H9 (cell line): Measurements from ENCODE around the gene SPHK2. TPM values are rescaled to one million over a fixed set of nuclear protein-coding genes. Genes with fewer than 3 reads are reported as not detected.

Source experiments
- DNase-seq: peaks from one replicate; pipeline ENCODE4 v3.0.0-alpha.2; 2017
- H2AFZ ChIP-seq: one replicate; pipeline ENCODE4 v1.6.1; 2013; ENCODE audit warnings: mild to moderate bottlenecking, low read length, control low read depth, moderate library complexity
- H2AK5ac ChIP-seq: 2 replicates; pipeline ENCODE4 v1.6.1; 2013; ENCODE audit warnings: low read length, control low read depth, mixed read lengths; ENCODE audit not compliant: insufficient read length
- H2BK120ac ChIP-seq: one replicate; pipeline ENCODE4 v1.6.1; 2013; ENCODE audit warnings: low read depth, mild to moderate bottlenecking, low read length, control low read depth, inconsistent platforms; ENCODE audit not compliant: poor library complexity, severe bottlenecking
- H2BK12ac ChIP-seq: 2 replicates; pipeline ENCODE4 v1.6.1; 2013; ENCODE audit warnings: low read length, control low read depth, mixed read lengths, low read depth; ENCODE audit not compliant: insufficient read length
- H2BK15ac ChIP-seq: 2 replicates; pipeline ENCODE4 v1.6.1; 2013; ENCODE audit warnings: low read depth, low read length, control low read depth
- H2BK20ac ChIP-seq: one replicate; pipeline ENCODE4 v1.6.1; 2013; ENCODE audit warnings: low read depth, mild to moderate bottlenecking, low read length, control low read depth, inconsistent platforms; ENCODE audit not compliant: poor library complexity, severe bottlenecking
- H2BK5ac ChIP-seq: 2 replicates; pipeline ENCODE4 v1.6.1; 2013; ENCODE audit warnings: low read length, control low read depth, mixed read lengths; ENCODE audit not compliant: insufficient read length
- H3K14ac ChIP-seq: 2 replicates; pipeline ENCODE4 v1.6.1; 2013; ENCODE audit warnings: low read length, control low read depth; ENCODE audit not compliant: insufficient read depth
- H3K18ac ChIP-seq: 2 replicates; pipeline ENCODE4 v1.6.1; 2013; ENCODE audit warnings: low read depth, mild to moderate bottlenecking, mixed read lengths, low read length, control low read depth; ENCODE audit not compliant: insufficient read length
- H3K23ac ChIP-seq: 2 replicates; pipeline ENCODE4 v1.6.1; 2013; ENCODE audit warnings: low read length, control low read depth, mixed read lengths, low read depth; ENCODE audit not compliant: insufficient read length
- H3K23me2 ChIP-seq: 2 replicates; pipeline ENCODE4 v1.6.1; 2013; ENCODE audit warnings: low read depth, mild to moderate bottlenecking, mixed read lengths, low read length, control low read depth; ENCODE audit not compliant: insufficient read length, poor library complexity, severe bottlenecking
- H3K27ac ChIP-seq: 2 replicates; pipeline ENCODE4 v1.5.1; 2013; ENCODE audit warnings: low read length, control low read depth, mixed read lengths, low read depth; ENCODE audit not compliant: insufficient read length
- H3K27me3 ChIP-seq: 2 replicates; pipeline ENCODE4 v1.6.1; 2013; ENCODE audit warnings: low read length, control low read depth, inconsistent platforms; ENCODE audit not compliant: insufficient read depth
- H3K4ac ChIP-seq: 2 replicates; pipeline ENCODE4 v1.6.1; 2013; ENCODE audit warnings: low read depth, mild to moderate bottlenecking, control low read depth, inconsistent platforms, low read length, moderate library complexity
- H3K4me1 ChIP-seq: 2 replicates; pipeline ENCODE4 v1.6.1; 2013; ENCODE audit warnings: low read length, control low read depth, inconsistent platforms; ENCODE audit not compliant: insufficient read depth
- H3K4me2 ChIP-seq: 2 replicates; pipeline ENCODE4 v1.6.1; 2013; ENCODE audit warnings: low read length, control low read depth, mixed read lengths; ENCODE audit not compliant: insufficient read length, insufficient read depth
- H3K56ac ChIP-seq: 2 replicates; pipeline ENCODE4 v1.6.1; 2013; ENCODE audit warnings: low read depth, mild to moderate bottlenecking, mixed read lengths, low read length, control low read depth; ENCODE audit not compliant: insufficient read length
- H3K79me1 ChIP-seq: 2 replicates; pipeline ENCODE4 v1.6.1; 2013; ENCODE audit warnings: low read depth, mild to moderate bottlenecking, moderate library complexity, low read length, control low read depth, inconsistent platforms; ENCODE audit not compliant: insufficient read depth, poor library complexity, severe bottlenecking
- H3K79me2 ChIP-seq: 2 replicates; pipeline ENCODE4 v1.6.1; 2013; ENCODE audit warnings: low read length, control low read depth, inconsistent platforms; ENCODE audit not compliant: insufficient read depth
- H3K9ac ChIP-seq: 2 replicates; pipeline ENCODE4 v1.6.1; 2013; ENCODE audit warnings: low read length, control low read depth, mixed read lengths; ENCODE audit not compliant: insufficient read length; ENCODE audit errors: extremely low read depth
- H3K9me3 ChIP-seq: one replicate; pipeline ENCODE4 v1.6.1; 2013; ENCODE audit warnings: low read depth, low read length, inconsistent platforms; ENCODE audit not compliant: control insufficient read depth
- H3T11ph ChIP-seq: one replicate; pipeline ENCODE4 v1.6.1; 2013; ENCODE audit warnings: mild to moderate bottlenecking, low read length, control low read depth, inconsistent platforms
- H4K20me1 ChIP-seq: one replicate; pipeline ENCODE4 v1.6.1; 2013; ENCODE audit not compliant: control insufficient read depth, insufficient read length, insufficient read depth
- H4K5ac ChIP-seq: 2 replicates; pipeline ENCODE4 v1.6.1; 2013; ENCODE audit warnings: low read depth, mild to moderate bottlenecking, mixed read lengths, low read length, control low read depth; ENCODE audit not compliant: insufficient read length
- H4K8ac ChIP-seq: replicated peaks from 2 replicates; pipeline ENCODE4 v1.6.1; 2013; ENCODE audit warnings: low read length, control low read depth, mixed read lengths, low read depth; ENCODE audit not compliant: insufficient read length
- H4K91ac ChIP-seq: 2 replicates; pipeline ENCODE4 v1.6.1; 2013; ENCODE audit warnings: low read depth, mild to moderate bottlenecking, moderate library complexity, mixed read lengths, low read length, control low read depth; ENCODE audit not compliant: insufficient read length
- H3K27ac Mint-ChIP-seq, 3 experiments: 2 replicates in 2 of 3; 3 replicates in 1 of 3; pipeline ENCODE4 v1.8.0; 2020 to 2021; ENCODE audit warnings: mixed read lengths in 3 of 3, mild to moderate bottlenecking in 1 of 3, moderate library complexity in 1 of 3
- H3K27me3 Mint-ChIP-seq: 2 replicates; pipeline ENCODE4 v1.8.0; 2021; ENCODE audit warnings: low read depth, mild to moderate bottlenecking, moderate library complexity, mixed read lengths
- H3K36me3 Mint-ChIP-seq, 3 experiments: 2 replicates in 2 of 3; 3 replicates in 1 of 3; pipeline ENCODE4 v1.8.0; 2020 to 2021; ENCODE audit warnings: low read depth in 3 of 3, mixed read lengths in 3 of 3; ENCODE audit not compliant: insufficient read depth in 1 of 3
- H3K4me1 Mint-ChIP-seq, 2 experiments: 2 replicates each; pipeline ENCODE4 v1.8.0; 2020; ENCODE audit warnings: mixed read lengths in 2 of 2
- H3K4me3 Mint-ChIP-seq, 2 experiments: 2 replicates in 1 of 2; 3 replicates in 1 of 2; pipeline ENCODE4 v1.8.0; 2020 to 2021; ENCODE audit warnings: mild to moderate bottlenecking in 2 of 2, mixed read lengths in 2 of 2, moderate library complexity in 1 of 2
- H3K9me3 Mint-ChIP-seq, 2 experiments: 2 replicates in 1 of 2; 3 replicates in 1 of 2; pipeline ENCODE4 v1.8.0; 2020; ENCODE audit warnings: mild to moderate bottlenecking in 2 of 2, mixed read lengths in 2 of 2, moderate library complexity in 1 of 2
- WGBS: extraction: QIAGEN DNeasy Blood & Tissue Kit; methylation state at CpG from one replicate; pipeline ENCODE4 v1.1.7; 2013; ENCODE audit warnings: missing lambda C conversion rate, low lambda C conversion rate, mixed read lengths; ENCODE audit not compliant: insufficient read length; ENCODE audit errors: extremely low coverage; 5-methylcytosine and 5-hydroxymethylcytosine counted together
- total RNA-seq: library from RNA; stranded (reverse); gene quantifications from 2 replicates; pipeline ENCODE4 v1.2.1, GENCODE V29; 2021
- TF ChIP-seq, protein P1 (sequence below): fragments of 200-600 bp; sonication (generic); conservative IDR thresholded peaks from 3 replicates; pipeline ENCODE4 v1.8.0; 2021; ENCODE audit warnings: antibody characterized with exemption, mild to moderate bottlenecking

SPHK2 gene
- total RNA-seq, 1 experiment from 2014 or later, result 57.2 TPM

DNA sequence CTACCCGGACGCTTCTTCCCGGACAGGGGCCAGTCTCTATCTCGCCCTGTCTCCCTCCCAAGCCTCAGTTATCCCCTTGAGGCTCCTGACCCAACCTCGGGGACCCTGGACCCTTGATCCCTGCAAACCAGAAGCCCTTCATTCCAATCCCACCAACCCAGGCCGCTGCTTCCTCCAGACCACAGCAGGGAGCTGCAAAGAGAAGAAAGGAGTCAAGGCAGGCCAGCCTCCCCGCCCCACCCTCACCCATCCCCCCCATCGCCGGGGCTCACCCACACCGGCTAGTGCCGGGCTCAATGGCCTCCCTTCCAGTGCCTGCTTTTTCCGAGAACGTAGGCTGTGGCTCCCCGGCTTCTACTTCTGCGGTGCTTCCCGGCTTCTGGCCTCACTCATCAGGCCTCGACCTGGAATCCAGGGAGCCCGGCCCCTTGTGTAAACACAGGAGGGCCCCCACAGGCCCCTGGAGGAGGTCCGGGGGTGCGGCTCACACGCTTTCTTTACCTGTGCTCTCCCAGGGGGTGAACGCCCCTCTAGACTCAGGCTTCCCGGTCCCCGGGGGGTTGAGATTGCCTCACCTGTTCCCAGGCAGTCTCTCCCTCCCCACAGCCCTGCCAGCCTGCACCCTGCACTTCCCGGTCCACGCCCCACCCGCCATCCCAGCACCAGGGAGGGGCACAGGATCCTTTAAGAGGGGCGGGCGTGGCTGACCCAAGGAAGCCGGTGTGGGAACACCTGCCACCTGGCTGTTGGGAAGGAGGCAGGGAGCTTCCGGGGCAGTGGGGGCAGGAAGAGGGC, 4.7 kb upstream of the SPHK2 start, which contains the start of gene FAM83E:
TSS of gene FAM83E (minus strand) at position 641 of the 795 bp plus-strand sequence. CDS start 1,704 bp downstream, outside the sequence.
- Mint-ChIP-seq H3K4me1 (peaks cover 32 to 48% of the 10 kb centered on the region in 2 experiments), H3K36me3 (peaks cover 36 to 56% (median 50%) of the 10 kb centered on the region in 3 experiments), H3K9me3 (no peaks in the 10 kb centered on the region; a peak in 1 of 5 replicates), H3K4me3 (peak within 1 kb of the TSS; percentile 42 to 68), H3K27me3 (no peaks in the 10 kb centered on the region; the same call in 1 of the 2 replicates), H3K27ac (peak within 1 kb of the TSS; percentile 96 to 98 (median 97))
- H3K79me2 ChIP-seq, result peaks cover 18% of the 10 kb centered on the region
- H3K9me3 ChIP-seq, result no peaks in the 10 kb centered on the region
- no peak within 1 kb of the TSS for H4K5ac ChIP-seq
- no peak within 1 kb of the TSS for H2BK12ac ChIP-seq
- H3K23ac ChIP-seq, result no peak within 1 kb of the TSS
- no peak within 1 kb of the TSS for H2AFZ ChIP-seq
- no peak within 1 kb of the TSS for H3T11ph ChIP-seq
- no CpG with 5 or more reads among the region's 31 CpGs for WGBS
- H3K23me2 ChIP-seq, result peaks cover 8% of the 10 kb centered on the region
- TF ChIP-seq, protein P1, sequence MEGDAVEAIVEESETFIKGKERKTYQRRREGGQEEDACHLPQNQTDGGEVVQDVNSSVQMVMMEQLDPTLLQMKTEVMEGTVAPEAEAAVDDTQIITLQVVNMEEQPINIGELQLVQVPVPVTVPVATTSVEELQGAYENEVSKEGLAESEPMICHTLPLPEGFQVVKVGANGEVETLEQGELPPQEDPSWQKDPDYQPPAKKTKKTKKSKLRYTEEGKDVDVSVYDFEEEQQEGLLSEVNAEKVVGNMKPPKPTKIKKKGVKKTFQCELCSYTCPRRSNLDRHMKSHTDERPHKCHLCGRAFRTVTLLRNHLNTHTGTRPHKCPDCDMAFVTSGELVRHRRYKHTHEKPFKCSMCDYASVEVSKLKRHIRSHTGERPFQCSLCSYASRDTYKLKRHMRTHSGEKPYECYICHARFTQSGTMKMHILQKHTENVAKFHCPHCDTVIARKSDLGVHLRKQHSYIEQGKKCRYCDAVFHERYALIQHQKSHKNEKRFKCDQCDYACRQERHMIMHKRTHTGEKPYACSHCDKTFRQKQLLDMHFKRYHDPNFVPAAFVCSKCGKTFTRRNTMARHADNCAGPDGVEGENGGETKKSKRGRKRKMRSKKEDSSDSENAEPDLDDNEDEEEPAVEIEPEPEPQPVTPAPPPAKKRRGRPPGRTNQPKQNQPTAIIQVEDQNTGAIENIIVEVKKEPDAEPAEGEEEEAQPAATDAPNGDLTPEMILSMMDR, result no peak
- peak within 1 kb of the TSS; percentile 44 for H3K14ac ChIP-seq
- peaks cover 4% of the 10 kb centered on the region for H3K79me1 ChIP-seq
- H2BK120ac ChIP-seq, result no peak within 1 kb of the TSS
- peak within 1 kb of the TSS; percentile 47 for H3K27ac ChIP-seq
- no peak within 1 kb of the TSS for H3K56ac ChIP-seq
- peak within 1 kb of the TSS; percentile 21 for H3K4me2 ChIP-seq
- no peak within 1 kb of the TSS for H2AK5ac ChIP-seq
- H2BK15ac ChIP-seq, result no peak within 1 kb of the TSS
- H2BK20ac ChIP-seq, result no peak within 1 kb of the TSS
- H3K9ac ChIP-seq, result peak within 1 kb of the TSS; percentile 5
- no peaks in the 10 kb centered on the region for H4K20me1 ChIP-seq
- H3K4ac ChIP-seq, result no peak within 1 kb of the TSS
- peaks cover 3% of the 10 kb centered on the region; the same call in 1 of the 2 replicates for H3K4me1 ChIP-seq
- H3K27me3 ChIP-seq, result no peaks in the 10 kb centered on the region
- no peak within 1 kb of the TSS for H2BK5ac ChIP-seq
- H3K18ac ChIP-seq, result peak within 1 kb of the TSS; percentile 19
- H4K8ac ChIP-seq, result no peak within 1 kb of the TSS
- no peak within 1 kb of the TSS for H4K91ac ChIP-seq
- peak; percentile 94 for DNase-seq
